HCT116 (cell line): ENCODE data around the gene TFCP2. TPM values are rescaled to one million over a fixed set of nuclear protein-coding genes. Genes with fewer than 3 reads are reported as not detected.

Experiments
- ATAC-seq: fragments of 200-7000 bp; cut with Tn5 transposase; 2 replicates; pipeline ENCODE4 v1.9.1; 2020; ENCODE audit warnings: mild to moderate bottlenecking, moderate library complexity
- BruUV-seq: library from RNA; stranded (reverse); fragments of 400-500 nt; replicated peaks from 2 replicates; lab custom pipeline; 2021; lab: Mats Ljungman, UMichigan
- CTCF ChIA-PET: fragments of 300-600 bp; sonication (Branson Sonifier 250); formaldehyde crosslinking; loops from one replicate; lab custom pipeline; 2021; ENCODE audit warnings: antibody characterized with exemption; lab: Charles Lee
- POLR2A ChIA-PET: fragments of 300-600, 350-600 bp; sonication (Branson Sonifier 250); formaldehyde crosslinking; loops from one replicate; lab custom pipeline; 2021; ENCODE audit warnings: antibody characterized with exemption; lab: Charles Lee
- RAD21 ChIA-PET, 2 experiments: fragments of 300-600 bp; sonication (Branson Sonifier 250); formaldehyde crosslinking; loops; one replicate each; lab custom pipeline; 2023; ENCODE audit warnings: low total read pairs in 2 of 2; ENCODE audit not compliant: uncharacterized antibody in 2 of 2, unreplicated experiment in 2 of 2, low non-redundant PET in 1 of 2; lab: Charles Lee
- DNase-seq: peaks from one replicate; pipeline ENCODE4 v3.0.0-alpha.2; 2010; ENCODE audit warnings: low read depth, low spot score
- H2AFZ ChIP-seq: fragments of 200-600 bp; shearing (Covaris generic), sonication (generic); 2 replicates; pipeline ENCODE4 v1.6.1; 2017; ENCODE audit warnings: low read depth, mixed run types, mixed read lengths, antibody characterized with exemption, low read length; ENCODE audit not compliant: poor library complexity, severe bottlenecking
- H3K27ac ChIP-seq: 2 replicates; pipeline ENCODE4 v1.5.1; 2012; ENCODE audit warnings: low read depth, low read length
- H3K27me3 ChIP-seq: fragments of 200-600 bp; sonication (generic); 2 replicates; pipeline ENCODE4 v1.6.1; 2016; ENCODE audit warnings: mixed run types, low read length, mixed read lengths; ENCODE audit not compliant: insufficient read depth
- H3K36me3 ChIP-seq, 2 experiments: fragments of 200-500 bp in 1 of 2; fragments of 200-600 bp in 1 of 2; sonication (Bioruptor generic) in 1 of 2; sonication (generic) in 1 of 2; 2 replicates each; pipeline versions ENCODE4 v1.5.1 to v1.6.1; 2014 to 2016; ENCODE audit warnings: low read length in 2 of 2, inconsistent platforms in 1 of 2, mixed read lengths in 1 of 2, mixed run types in 1 of 2; ENCODE audit not compliant: insufficient read depth in 2 of 2, control insufficient read depth in 1 of 2
- H3K4me1 ChIP-seq, 2 experiments: fragments of 200-600 bp in 1 of 2; sonication (generic) in 1 of 2; 2 replicates each; pipeline versions ENCODE4 v1.5.1 to v1.6.1; 2012 to 2017; ENCODE audit warnings: low read length in 2 of 2, inconsistent platforms in 1 of 2, mild to moderate bottlenecking in 1 of 2, mixed read lengths in 1 of 2, mixed run types in 1 of 2, moderate library complexity in 1 of 2; ENCODE audit not compliant: insufficient read depth in 2 of 2, control insufficient read depth in 1 of 2
- H3K4me2 ChIP-seq: fragments of 200-600 bp; sonication (generic); 2 replicates; pipeline ENCODE4 v1.6.1; 2017; ENCODE audit warnings: mixed run types, low read length, mixed read lengths
- H3K4me3 ChIP-seq, 2 experiments: fragments of 200-600 bp in 1 of 2; sonication (generic) in 1 of 2; replicated peaks in 1 of 2; 2 replicates each; pipeline ENCODE4 v1.5.1; 2011 to 2016; ENCODE audit warnings: low read length in 2 of 2, control low read depth in 1 of 2, low read depth in 1 of 2, mild to moderate bottlenecking in 1 of 2, mixed read lengths in 1 of 2, mixed run types in 1 of 2
- H3K79me2 ChIP-seq: fragments of 200-600 bp; sonication (generic); 2 replicates; pipeline ENCODE4 v1.6.1; 2017; ENCODE audit warnings: mild to moderate bottlenecking, mixed run types, low read length, moderate library complexity, mixed read lengths; ENCODE audit not compliant: insufficient read depth
- H3K9ac ChIP-seq: fragments of 200-600 bp; sonication (generic); 2 replicates; pipeline ENCODE4 v1.6.1; 2016; ENCODE audit warnings: low read length, mixed read lengths
- H3K9me2 ChIP-seq: fragments of 200-600 bp; sonication (generic), shearing (Covaris generic); 2 replicates; pipeline ENCODE4 v1.6.1; 2017; ENCODE audit warnings: mixed run types, mild to moderate bottlenecking, moderate library complexity; ENCODE audit not compliant: insufficient read depth
- H3K9me3 ChIP-seq, 2 experiments: fragments of 200-500 bp in 1 of 2; fragments of 200-600 bp in 1 of 2; sonication (Bioruptor generic) in 1 of 2; sonication (generic) in 1 of 2; 2 replicates each; pipeline ENCODE4 v1.6.1; 2014 to 2017; ENCODE audit warnings: low read length in 2 of 2, mixed read lengths in 2 of 2, inconsistent platforms in 1 of 2, low read depth in 1 of 2, mild to moderate bottlenecking in 1 of 2, mixed run types in 1 of 2, moderate library complexity in 1 of 2; ENCODE audit not compliant: control insufficient read depth in 1 of 2, insufficient read depth in 1 of 2
- H4K20me1 ChIP-seq: fragments of 200-600 bp; sonication (generic), shearing (Covaris generic); 2 replicates; pipeline ENCODE4 v1.6.1; 2017; ENCODE audit warnings: mixed run types, mild to moderate bottlenecking, moderate library complexity; ENCODE audit not compliant: insufficient read depth
- CBX3 ChIP-seq: IDR thresholded peaks from 2 replicates; pipeline ENCODE4 v1.6.1; 2012; ENCODE audit warnings: low read depth
- EGR1 ChIP-seq: IDR thresholded peaks from 2 replicates; pipeline ENCODE4 v1.6.1; 2012; ENCODE audit warnings: low read depth
- ELF1 ChIP-seq: IDR thresholded peaks from 2 replicates; pipeline ENCODE4 v1.6.1; 2012; ENCODE audit warnings: low read depth, borderline replicate concordance
- EZH2 ChIP-seq: fragments of 200-600 bp; sonication (generic); IDR thresholded peaks from 2 replicates; pipeline ENCODE4 v1.6.1; 2017; ENCODE audit warnings: antibody characterized with exemption, mixed run types
- FOSL1 ChIP-seq: IDR thresholded peaks from 2 replicates; pipeline ENCODE4 v1.6.1; 2012; ENCODE audit warnings: low read depth
- JUND ChIP-seq: IDR thresholded peaks from 2 replicates; pipeline ENCODE4 v1.6.1; 2012
- POLR2A ChIP-seq: IDR thresholded peaks from 2 replicates; pipeline ENCODE4 v1.7.0; 2011; ENCODE audit warnings: borderline replicate concordance; ENCODE audit not compliant: insufficient read depth, insufficient read length; ENCODE audit errors: extremely low read depth
- POLR2AphosphoS5 ChIP-seq: IDR thresholded peaks from 2 replicates; pipeline ENCODE4 v1.6.1; 2011; ENCODE audit warnings: mild to moderate bottlenecking, low read depth, low read length, moderate library complexity
- RAD21 ChIP-seq: IDR thresholded peaks from 2 replicates; pipeline ENCODE4 v1.6.1; 2012; ENCODE audit warnings: low read depth, mild to moderate bottlenecking
- SIN3A ChIP-seq: IDR thresholded peaks from 2 replicates; pipeline ENCODE4 v1.6.1; 2012; ENCODE audit warnings: low read depth
- SRF ChIP-seq: IDR thresholded peaks from 2 replicates; pipeline ENCODE4 v1.6.1; 2012; ENCODE audit warnings: low read depth
- ZFX ChIP-seq: fragments of 450-650 bp; IDR thresholded peaks from 2 replicates; pipeline ENCODE4 v1.6.1; 2017
- ZNF274 ChIP-seq: fragments of 200-500 bp; sonication (Bioruptor generic); IDR thresholded peaks from 2 replicates; pipeline ENCODE4 v1.6.1; 2014; ENCODE audit warnings: mild to moderate bottlenecking, low read depth, low read length, inconsistent platforms
- intact Hi-C: fragments of 100-400 bp; cut with micrococcal nuclease; formaldehyde crosslinking; loops from 2 replicates; pipeline ENCODE4 v1.10.0; 2022
- total RNA-seq: library from RNA; stranded (reverse); gene quantifications from one replicate; pipeline ENCODE4 v1.2.1, GENCODE V29; 2021; ENCODE audit not compliant: unreplicated experiment
- TF ChIP-seq, protein P1 (sequence below): IDR thresholded peaks from 2 replicates; pipeline ENCODE4 v1.6.1; 2012
- TF ChIP-seq, protein P2 (sequence below): IDR thresholded peaks from 2 replicates; pipeline ENCODE4 v1.6.1; 2011; ENCODE audit warnings: mild to moderate bottlenecking, low read length, moderate library complexity; ENCODE audit not compliant: insufficient replicate concordance; ENCODE audit errors: extremely low read depth

Gene TFCP2
- total RNA-seq, 1 experiment from 2014 or later, result 31.6 TPM

DNA sequence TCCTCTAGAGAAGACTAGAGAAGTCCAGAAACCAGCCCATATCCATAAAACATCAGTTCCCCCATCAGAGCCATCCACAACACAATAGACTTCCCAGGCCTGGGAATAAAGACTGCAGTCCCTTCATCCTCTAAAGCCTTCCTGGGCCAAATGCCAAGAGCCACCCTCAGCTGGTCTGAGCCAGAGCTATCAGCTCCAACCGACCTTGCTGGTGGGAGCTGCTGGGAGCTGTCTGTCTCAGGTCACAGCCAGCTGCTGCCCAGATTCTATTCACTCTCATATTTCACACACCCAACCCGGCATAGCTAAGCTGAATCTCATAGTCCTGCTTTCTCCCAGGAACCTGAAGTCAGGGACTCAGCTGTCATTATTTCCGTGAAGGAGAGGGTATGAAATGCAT, 10.9 kb upstream of the TFCP2 start:
- no TSS peak for BruUV-seq
- ATAC-seq (no peak), DNase-seq (no peak)
- ChIA-PET CTCF (no interaction called here), POLR2A (interaction anchor here (1.4 kb wide), 1 partner anchor 100 kb away, joined by 3 read pairs; the partner anchor contains the start of gene CSRNP2), RAD21 (interaction anchor here in 1 of 2 experiments (0.5 kb wide), 1 partner anchor 34 kb away, joined by 3 read pairs; the partner anchor contains the start of gene POU6F1)
- H3K4me1 ChIP-seq, result peaks cover 0 to 3% of the 10 kb centered on the region in 2 experiments; a peak in 1 of 4 replicates
- no peaks in the 10 kb centered on the region for H3K9me2 ChIP-seq
- H4K20me1 ChIP-seq, result no peaks in the 10 kb centered on the region
- H3K9me3 ChIP-seq, result no peaks in the 10 kb centered on the region
- TF ChIP-seq POLR2AphosphoS5, result no peak
- TF ChIP-seq RAD21, result no peak
- TF ChIP-seq, protein P1, sequence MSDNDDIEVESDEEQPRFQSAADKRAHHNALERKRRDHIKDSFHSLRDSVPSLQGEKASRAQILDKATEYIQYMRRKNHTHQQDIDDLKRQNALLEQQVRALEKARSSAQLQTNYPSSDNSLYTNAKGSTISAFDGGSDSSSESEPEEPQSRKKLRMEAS, result no peak
- TF ChIP-seq, protein P2, sequence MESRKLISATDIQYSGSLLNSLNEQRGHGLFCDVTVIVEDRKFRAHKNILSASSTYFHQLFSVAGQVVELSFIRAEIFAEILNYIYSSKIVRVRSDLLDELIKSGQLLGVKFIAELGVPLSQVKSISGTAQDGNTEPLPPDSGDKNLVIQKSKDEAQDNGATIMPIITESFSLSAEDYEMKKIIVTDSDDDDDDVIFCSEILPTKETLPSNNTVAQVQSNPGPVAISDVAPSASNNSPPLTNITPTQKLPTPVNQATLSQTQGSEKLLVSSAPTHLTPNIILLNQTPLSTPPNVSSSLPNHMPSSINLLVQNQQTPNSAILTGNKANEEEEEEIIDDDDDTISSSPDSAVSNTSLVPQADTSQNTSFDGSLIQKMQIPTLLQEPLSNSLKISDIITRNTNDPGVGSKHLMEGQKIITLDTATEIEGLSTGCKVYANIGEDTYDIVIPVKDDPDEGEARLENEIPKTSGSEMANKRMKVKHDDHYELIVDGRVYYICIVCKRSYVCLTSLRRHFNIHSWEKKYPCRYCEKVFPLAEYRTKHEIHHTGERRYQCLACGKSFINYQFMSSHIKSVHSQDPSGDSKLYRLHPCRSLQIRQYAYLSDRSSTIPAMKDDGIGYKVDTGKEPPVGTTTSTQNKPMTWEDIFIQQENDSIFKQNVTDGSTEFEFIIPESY, result no peak
- TF ChIP-seq POLR2A, result no peak
- TF ChIP-seq EGR1, result no peak
- no peak for TF ChIP-seq FOSL1
- TF ChIP-seq ZNF274, result no peak
- no peak for TF ChIP-seq JUND
- TF ChIP-seq EZH2, result no peak
- no peak for TF ChIP-seq SIN3A
- TF ChIP-seq CBX3, result no peak
- TF ChIP-seq ELF1, result no peak
- TF ChIP-seq ZFX, result no peak
- no peak for TF ChIP-seq SRF
- no peak overlapping the region for H3K9ac ChIP-seq
- no peak overlapping the region for H3K4me3 ChIP-seq
- H3K27me3 ChIP-seq, result no peaks in the 10 kb centered on the region
- no peaks in the 10 kb centered on the region for H3K79me2 ChIP-seq
- H3K27ac ChIP-seq, result no peak overlapping the region
- H2AFZ ChIP-seq, result no peak overlapping the region
- intact Hi-C loops, result no loop called here
- H3K4me2 ChIP-seq, result no peak overlapping the region
- no peaks in the 10 kb centered on the region for H3K36me3 ChIP-seq
